CD14-positive monocyte (primary cell): ENCODE results near the gene DNAJC1. TPM values are rescaled to one million over a fixed set of nuclear protein-coding genes. Genes with fewer than 3 reads are reported as not detected.

Source experiments
- DNase-seq, 3 donors: peaks; one replicate each; pipeline ENCODE4 v3.0.0-alpha.2; 2011 to 2022
- H2AFZ ChIP-seq: 2 replicates; pipeline ENCODE4 v1.6.0; 2012; ENCODE audit warnings: mild to moderate bottlenecking, low read depth, low read length, inconsistent platforms; ENCODE audit not compliant: insufficient read depth, poor library complexity, severe bottlenecking
- H3K27ac ChIP-seq, 2 donors: 1 replicate in 1 of 2; 2 replicates in 1 of 2; pipeline ENCODE4 v1.5.1; 2012 to 2013; ENCODE audit warnings: low read length in 2 of 2, control low read depth in 1 of 2, inconsistent platforms in 1 of 2, low read depth in 1 of 2, mild to moderate bottlenecking in 1 of 2
- H3K27me3 ChIP-seq, 2 donors: one replicate each; pipeline versions ENCODE4 v1.6.0 to v1.6.1; 2011 to 2013; ENCODE audit warnings: low read length in 2 of 2; ENCODE audit not compliant: control insufficient read depth in 2 of 2, insufficient read depth in 2 of 2
- H3K36me3 ChIP-seq, 2 donors: replicated peaks in 1 of 2; 1 replicate in 1 of 2; 2 replicates in 1 of 2; pipeline versions ENCODE4 v1.5.1 to v1.6.1; 2012 to 2013; ENCODE audit warnings: low read length in 2 of 2, control low read depth in 1 of 2, inconsistent platforms in 1 of 2, mild to moderate bottlenecking in 1 of 2; ENCODE audit not compliant: insufficient read depth in 2 of 2, control insufficient read depth in 1 of 2
- H3K4me1 ChIP-seq, 2 donors: 1 replicate in 1 of 2; 2 replicates in 1 of 2; pipeline versions ENCODE4 v1.5.1 to v1.6.1; 2012 to 2013; ENCODE audit warnings: low read length in 2 of 2, control low read depth in 1 of 2, inconsistent platforms in 1 of 2, mild to moderate bottlenecking in 1 of 2, moderate library complexity in 1 of 2; ENCODE audit not compliant: insufficient read depth in 2 of 2, control insufficient read depth in 1 of 2
- H3K4me2 ChIP-seq: replicated peaks from 2 replicates; pipeline ENCODE3; 2012; ENCODE audit warnings: low read length, moderate library complexity, mild to moderate bottlenecking; ENCODE audit not compliant: poor library complexity, severe bottlenecking; ENCODE audit errors: extremely low read depth
- H3K4me3 ChIP-seq, 3 experiments: fragments of 200-600 bp in 1 of 3; sonication (generic) in 1 of 3; replicated peaks in 1 of 3; 1 replicate in 2 of 3; 2 replicates in 1 of 3; pipeline ENCODE4 v1.5.1; 2011 to 2013; ENCODE audit warnings: low read length in 3 of 3, mild to moderate bottlenecking in 3 of 3, control low read depth in 2 of 3, low read depth in 2 of 3, inconsistent platforms in 1 of 3, moderate library complexity in 1 of 3
- H3K79me2 ChIP-seq: 2 replicates; pipeline ENCODE4 v1.6.0; 2012; ENCODE audit warnings: mild to moderate bottlenecking, control low read depth, inconsistent platforms, low read length, moderate library complexity; ENCODE audit not compliant: insufficient read depth
- H3K9ac ChIP-seq: 2 replicates; pipeline ENCODE4 v1.6.0; 2017; ENCODE audit warnings: low read length, mild to moderate bottlenecking; ENCODE audit not compliant: insufficient read depth, poor library complexity, severe bottlenecking
- H3K9me3 ChIP-seq, 2 donors: replicated peaks in 1 of 2; 1 replicate in 1 of 2; 2 replicates in 1 of 2; pipeline versions ENCODE4 v1.5.1 to v1.6.1; 2012 to 2013; ENCODE audit warnings: low read length in 2 of 2, control low read depth in 1 of 2; ENCODE audit not compliant: control insufficient read depth in 1 of 2, insufficient read depth in 1 of 2
- H4K20me1 ChIP-seq: 2 replicates; pipeline ENCODE4 v1.6.0; 2012; ENCODE audit warnings: mild to moderate bottlenecking, low read length, control low read depth, moderate library complexity; ENCODE audit not compliant: insufficient read depth
- H3K27ac Mint-ChIP-seq, 7 donors: one replicate each; pipeline ENCODE4 v1.8.0; 2020; ENCODE audit warnings: mild to moderate bottlenecking in 7 of 7, mixed read lengths in 7 of 7, moderate library complexity in 6 of 7, inconsistent platforms in 2 of 7
- H3K27me3 Mint-ChIP-seq, 3 donors: one replicate each; pipeline ENCODE4 v1.8.0; 2021 to 2022; ENCODE audit warnings: low read depth in 3 of 3, mild to moderate bottlenecking in 3 of 3, mixed read lengths in 3 of 3, moderate library complexity in 3 of 3, inconsistent platforms in 1 of 3
- H3K36me3 Mint-ChIP-seq, 2 donors: one replicate each; pipeline ENCODE4 v1.8.0; 2020; ENCODE audit warnings: mixed read lengths in 2 of 2, inconsistent platforms in 1 of 2, mild to moderate bottlenecking in 1 of 2
- H3K4me1 Mint-ChIP-seq: one replicate; pipeline ENCODE4 v1.8.0; 2020; ENCODE audit warnings: mild to moderate bottlenecking, mixed read lengths
- H3K4me3 Mint-ChIP-seq, 2 donors: one replicate each; pipeline ENCODE4 v1.8.0; 2020; ENCODE audit warnings: mild to moderate bottlenecking in 2 of 2, mixed read lengths in 2 of 2, moderate library complexity in 1 of 2
- H3K9me3 Mint-ChIP-seq, 7 donors: one replicate each; pipeline ENCODE4 v1.8.0; 2020 to 2022; ENCODE audit warnings: mixed read lengths in 7 of 7, mild to moderate bottlenecking in 6 of 7, moderate library complexity in 6 of 7, inconsistent platforms in 2 of 7
- WGBS: methylation state at CpG from one replicate; pipeline ENCODE4 v1.1.5; 2013; ENCODE audit warnings: missing lambda C conversion rate; ENCODE audit not compliant: insufficient coverage; 5-methylcytosine and 5-hydroxymethylcytosine counted together
- intact Hi-C, 2 donors: fragments of 100-400 bp; cut with micrococcal nuclease; formaldehyde crosslinking; loops; one replicate each; pipeline versions ENCODE4 v1.15.0 to v1.15.1; 2023
- polyA plus RNA-seq, 3 donors: library from polyadenylated mRNA; depleted of rRNA in 1 of 3; unstranded in 2 of 3; stranded (reverse) in 1 of 3; fragments of 300-500 nt in 2 of 3; fragments of >200 nt in 1 of 3; fragmentation: Illumina TruSeq in 2 of 3; gene quantifications; 1 replicate in 2 of 3; 2 replicates in 1 of 3; pipeline ENCODE4 v1.2.3, GENCODE V29; 2012 to 2021
- TF ChIP-seq, protein P1 (sequence below): fragments of 200-600 bp; IDR thresholded peaks from one replicate; pipeline ENCODE4 v1.8.0; 2022; ENCODE audit warnings: antibody characterized with exemption, mild to moderate bottlenecking

The DNAJC1 gene
- polyA plus RNA-seq, 3 donors = 11.4 to 12.9 (median 12.5) TPM

DNA sequence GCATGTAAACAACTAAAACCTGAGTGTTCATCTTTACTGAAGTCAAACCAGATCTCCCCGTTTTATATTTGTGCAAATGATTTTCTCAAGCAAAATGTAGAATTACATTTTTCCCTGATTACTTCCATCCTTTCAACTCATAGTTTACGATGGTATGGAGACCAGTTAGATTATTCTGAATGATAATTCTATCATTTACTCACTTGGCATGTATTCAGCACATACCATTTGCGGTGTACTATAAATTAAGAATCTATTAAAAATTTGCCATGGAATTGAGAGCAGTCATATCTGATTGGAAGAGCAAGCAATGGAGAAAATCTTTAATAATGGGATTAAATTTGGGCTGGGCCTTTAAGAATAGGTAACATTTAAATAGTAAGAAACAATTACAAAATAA lies 22.4 kb downstream of the DNAJC1 start:
- no peaks in the 10 kb centered on the region for H3K9me3 ChIP-seq
- peaks cover 1% of the 10 kb centered on the region for H3K4me1 Mint-ChIP-seq
- no peaks in the 10 kb centered on the region for H3K36me3 ChIP-seq
- no peaks in the 10 kb centered on the region for H3K27me3 Mint-ChIP-seq
- H3K4me2 ChIP-seq = no peak overlapping the region
- no peak overlapping the region for H2AFZ ChIP-seq
- peaks cover 25% of the 10 kb centered on the region for H3K79me2 ChIP-seq
- peaks cover 1 to 5% of the 10 kb centered on the region in 2 donors for H3K36me3 Mint-ChIP-seq
- no peak for DNase-seq
- TF ChIP-seq, protein P1, sequence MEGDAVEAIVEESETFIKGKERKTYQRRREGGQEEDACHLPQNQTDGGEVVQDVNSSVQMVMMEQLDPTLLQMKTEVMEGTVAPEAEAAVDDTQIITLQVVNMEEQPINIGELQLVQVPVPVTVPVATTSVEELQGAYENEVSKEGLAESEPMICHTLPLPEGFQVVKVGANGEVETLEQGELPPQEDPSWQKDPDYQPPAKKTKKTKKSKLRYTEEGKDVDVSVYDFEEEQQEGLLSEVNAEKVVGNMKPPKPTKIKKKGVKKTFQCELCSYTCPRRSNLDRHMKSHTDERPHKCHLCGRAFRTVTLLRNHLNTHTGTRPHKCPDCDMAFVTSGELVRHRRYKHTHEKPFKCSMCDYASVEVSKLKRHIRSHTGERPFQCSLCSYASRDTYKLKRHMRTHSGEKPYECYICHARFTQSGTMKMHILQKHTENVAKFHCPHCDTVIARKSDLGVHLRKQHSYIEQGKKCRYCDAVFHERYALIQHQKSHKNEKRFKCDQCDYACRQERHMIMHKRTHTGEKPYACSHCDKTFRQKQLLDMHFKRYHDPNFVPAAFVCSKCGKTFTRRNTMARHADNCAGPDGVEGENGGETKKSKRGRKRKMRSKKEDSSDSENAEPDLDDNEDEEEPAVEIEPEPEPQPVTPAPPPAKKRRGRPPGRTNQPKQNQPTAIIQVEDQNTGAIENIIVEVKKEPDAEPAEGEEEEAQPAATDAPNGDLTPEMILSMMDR = no peak
- H3K27ac ChIP-seq = no peak overlapping the region
- WGBS = no CpG with 5 or more reads among the region's 3 CpGs
- peaks cover 0 to 3% (median 0%) of the 10 kb centered on the region in 7 donors for H3K9me3 Mint-ChIP-seq
- no peak overlapping the region for H3K9ac ChIP-seq
- no peaks in the 10 kb centered on the region for H3K4me1 ChIP-seq
- no peak overlapping the region for H3K27ac Mint-ChIP-seq
- no peaks in the 10 kb centered on the region for H4K20me1 ChIP-seq
- no peak overlapping the region for H3K4me3 ChIP-seq
- no peaks in the 10 kb centered on the region for H3K27me3 ChIP-seq
- intact Hi-C loops = no loop called here
- H3K4me3 Mint-ChIP-seq = no peak overlapping the region

DNA sequence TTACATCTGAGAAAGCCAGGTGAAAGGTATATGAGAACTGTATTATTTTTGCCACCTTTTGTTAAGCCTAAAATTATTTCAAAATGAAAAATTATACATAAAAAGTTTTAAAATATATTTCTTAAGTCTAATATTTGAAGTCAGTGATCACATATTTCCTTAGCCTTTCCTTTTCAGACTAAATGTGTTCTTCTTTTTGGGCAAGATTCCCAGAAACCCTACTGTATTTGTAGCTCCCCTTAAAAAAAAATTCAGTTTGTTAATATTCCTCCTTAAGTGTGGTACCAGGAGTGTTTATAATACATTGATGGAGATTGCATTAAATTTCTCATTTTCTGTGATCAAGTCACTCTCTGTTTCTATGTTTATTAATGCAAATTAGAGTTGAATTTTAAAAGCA lies 22.8 kb downstream of the DNAJC1 start:
- no peak overlapping the region for H3K27ac ChIP-seq
- Mint-ChIP-seq H3K27ac (no peak overlapping the region), H3K4me1 (peaks cover 1% of the 10 kb centered on the region), H3K27me3 (no peaks in the 10 kb centered on the region), H3K36me3 (peaks cover 1 to 5% of the 10 kb centered on the region in 2 donors), H3K4me3 (no peak overlapping the region), H3K9me3 (no peaks in the 10 kb centered on the region)
- no peaks in the 10 kb centered on the region for H3K4me1 ChIP-seq
- no peaks in the 10 kb centered on the region for H4K20me1 ChIP-seq
- H3K4me2 ChIP-seq = no peak overlapping the region
- no peaks in the 10 kb centered on the region for H3K9me3 ChIP-seq
- DNase-seq = no peak
- no peak overlapping the region for H3K9ac ChIP-seq
- H3K4me3 ChIP-seq = no peak overlapping the region
- H2AFZ ChIP-seq = no peak overlapping the region
- H3K27me3 ChIP-seq = no peaks in the 10 kb centered on the region
- H3K36me3 ChIP-seq = no peaks in the 10 kb centered on the region
- H3K79me2 ChIP-seq = peaks cover 25% of the 10 kb centered on the region
- intact Hi-C loops = no loop called here
- TF ChIP-seq, protein P1 = no peak
